Kidney (tissue), 14 donors: ENCODE results near the gene SLC25A41. TPM values are rescaled to one million over a fixed set of nuclear protein-coding genes. Genes with fewer than 3 reads are reported as not detected.

ENCODE experiments used
- DNase-seq, 5 donors: peaks; one replicate each; pipeline ENCODE4 v3.0.0-alpha.2; 2013 to 2020
- FAIRE-seq: peaks from 2 replicates; lab custom pipeline; 2012; peaks lifted over from hg19 to GRCh38; lab: Jason Lieb, UNC
- H3K27ac ChIP-seq, 2 donors: one replicate each; pipeline ENCODE4 v1.7.0; 2013; ENCODE audit warnings: low read depth in 2 of 2, low read length in 2 of 2, inconsistent platforms in 1 of 2
- H3K27me3 ChIP-seq: one replicate; pipeline ENCODE4 v1.7.1; 2013; ENCODE audit warnings: low read length, inconsistent platforms; ENCODE audit not compliant: control insufficient read depth, insufficient read depth
- H3K36me3 ChIP-seq, 3 donors: one replicate each; pipeline versions ENCODE4 v1.7.0 to v1.7.1; 2013; ENCODE audit warnings: low read length in 3 of 3, control low read depth in 1 of 3, inconsistent platforms in 1 of 3; ENCODE audit not compliant: insufficient read depth in 3 of 3, control insufficient read depth in 2 of 3
- H3K4me1 ChIP-seq, 3 donors: one replicate each; pipeline versions ENCODE4 v1.7.0 to v1.7.1; 2013; ENCODE audit warnings: low read length in 3 of 3, inconsistent platforms in 1 of 3, low read depth in 1 of 3; ENCODE audit not compliant: control insufficient read depth in 2 of 3, insufficient read depth in 2 of 3
- H3K4me3 ChIP-seq, 3 donors: one replicate each; pipeline versions ENCODE4 v1.7.0 to v1.8.1; 2013; ENCODE audit warnings: low read length in 3 of 3, control low read depth in 1 of 3, inconsistent platforms in 1 of 3
- H3K9ac ChIP-seq, 3 donors: one replicate each; pipeline versions ENCODE4 v1.7.0 to v1.7.1; 2013; ENCODE audit warnings: low read length in 3 of 3, control low read depth in 1 of 3, inconsistent platforms in 1 of 3
- H3K9me3 ChIP-seq, 3 donors: one replicate each; pipeline versions ENCODE4 v1.7.0 to v1.7.1; 2013; ENCODE audit warnings: low read length in 3 of 3, control low read depth in 1 of 3, inconsistent platforms in 1 of 3; ENCODE audit not compliant: control insufficient read depth in 2 of 3, insufficient read depth in 1 of 3
- CTCF ChIP-seq: IDR thresholded peaks from 3 replicates; pipeline ENCODE4 v1.5.1; 2012; ENCODE audit warnings: mild to moderate bottlenecking, moderate library complexity, borderline replicate concordance; ENCODE audit not compliant: insufficient read depth; ENCODE audit errors: extremely low read depth
- intact Hi-C: fragments of 100-400 bp; cut with DNase I; formaldehyde crosslinking; loops from one replicate; pipeline ENCODE4 v1.11.1; 2022
- polyA plus RNA-seq: library from polyadenylated mRNA; stranded (reverse); fragments of 350-450 nt; fragmentation: Illumina TruSeq; extraction: RNeasy Lipid Tissue Mini Kit (QIAGEN cat#74804); gene quantifications from one replicate; pipeline ENCODE4 v1.2.3, GENCODE V29; 2014; ENCODE audit warnings: low read depth, low replicate concordance; ENCODE audit not compliant: insufficient read depth
- total RNA-seq: library from RNA; stranded (reverse); fragmentation: NEBNext Ultra II Directional; extraction: Animal tissue kit (Norgen Biotek cat#: 25700); gene quantifications from one replicate; pipeline ENCODE4 v1.2.1, GENCODE V29; 2021
- donor health status: control.
- donor health status: control.
- donor health status: control.
- donor health status: control.
- donor health status: control.
- donor health status: DM: yes; HTN: yes; CAD: no.
- donor health status: Normal renal cell carcinoma (clear cell type).

Gene SLC25A41
- total and polyA plus RNA-seq, 2 donors from 2014 or later, result 0.28 to 0.69 TPM

- intact Hi-C loops, result no loop called here
- Histone ChIP-seq H3K36me3 (peaks cover 10 to 33% (median 13%) of the 10 kb centered on the region in 3 donors), H3K27ac (no peak overlapping the region)
These were observed 53.8 kb downstream of the SLC25A41 start for GRCh38 chr19:6379744-6380143.

GRCh38 chr19:6378486-6378885 is 55.1 kb downstream of the SLC25A41 start:
- H3K27ac ChIP-seq, result no peak overlapping the region
- peaks cover 10 to 30% (median 12%) of the 10 kb centered on the region in 3 donors for H3K36me3 ChIP-seq

More at GRCh38 chr19:6379744-6380143, 53.8 kb downstream of the SLC25A41 start:
- DNase-seq, result no peak
- Histone ChIP-seq H3K9ac (no peak overlapping the region), H3K27me3 (no peaks in the 10 kb centered on the region), H3K4me1 (peaks cover 0 to 2% (median 0%) of the 10 kb centered on the region in 3 donors), H3K9me3 (no peaks in the 10 kb centered on the region), H3K4me3 (no peak overlapping the region)
- TF ChIP-seq CTCF, result no peak
- no peak for FAIRE-seq

DNA sequence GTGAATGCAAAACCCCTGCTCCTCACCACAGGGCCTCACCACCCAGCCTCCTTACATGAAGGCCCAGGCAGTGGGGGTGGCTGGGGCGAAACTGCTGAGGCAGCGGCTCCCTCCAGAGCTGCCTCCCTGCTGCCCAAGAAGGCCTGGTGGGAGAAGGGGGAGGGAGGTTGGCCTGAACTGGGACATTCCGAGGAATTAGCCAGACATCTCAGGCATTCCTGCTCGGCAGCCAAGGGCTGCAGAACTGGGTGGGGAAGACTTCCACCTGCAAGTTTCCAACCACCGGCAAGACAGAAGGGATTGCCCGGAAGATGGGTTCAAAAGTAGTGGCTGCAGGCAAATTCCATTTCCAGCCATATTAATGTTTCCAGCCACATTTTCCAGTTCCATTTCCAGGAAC is 55.5 kb downstream of the SLC25A41 start:
- Histone ChIP-seq H3K4me3 (no peak overlapping the region), H3K9ac (no peak overlapping the region), H3K27ac (no peak overlapping the region), H3K9me3 (no peaks in the 10 kb centered on the region), H3K36me3 (peaks cover 10 to 25% (median 12%) of the 10 kb centered on the region in 3 donors), H3K27me3 (no peaks in the 10 kb centered on the region), H3K4me1 (peaks cover 0 to 6% (median 0%) of the 10 kb centered on the region in 3 donors)
- no peak for TF ChIP-seq CTCF
- FAIRE-seq (no peak), DNase-seq (peak; percentile 67 to 92 (median 82))
- intact Hi-C loops, result no loop called here

More at GRCh38 chr19:6378486-6378885, 55.1 kb downstream of the SLC25A41 start:
- Histone ChIP-seq H3K4me1 (peaks cover 0 to 6% (median 0%) of the 10 kb centered on the region in 3 donors), H3K9me3 (no peaks in the 10 kb centered on the region), H3K4me3 (no peak overlapping the region), H3K27me3 (no peaks in the 10 kb centered on the region), H3K9ac (no peak overlapping the region)
- no peak for TF ChIP-seq CTCF
- no peak for FAIRE-seq
- no peak for DNase-seq
- intact Hi-C loops, result no loop called here
